Erythroblast (primary cell): ENCODE measurements around the gene CFAP70.

ENCODE experiments used
- GATA1 ChIP-seq: IDR thresholded peaks from 2 replicates; pipeline ENCODE4 v1.6.1; 2011; ENCODE audit warnings: low read depth, mild to moderate bottlenecking, control low read depth, low read length, moderate library complexity
- POLR2A ChIP-seq: IDR thresholded peaks from 2 replicates; pipeline ENCODE4 v1.6.1; 2011; ENCODE audit warnings: mild to moderate bottlenecking, low read length

GRCh38 chr10:73405556-73405955, 46.9 kb upstream of the CFAP70 start:
- TF ChIP-seq POLR2A (no peak), GATA1 (no peak)
